Keratinocyte (primary cell): ENCODE results near the gene NDRG4. TPM values are rescaled to one million over a fixed set of nuclear protein-coding genes. Genes with fewer than 3 reads are reported as not detected.

Source experiments
- DNase-seq: peaks from one replicate; pipeline ENCODE4 v3.0.0-alpha.2; 2011; ENCODE audit warnings: low read depth, missing footprints, low spot score
- FAIRE-seq: peaks from 2 replicates; lab custom pipeline; 2011; peaks lifted over from hg19 to GRCh38; lab: Jason Lieb, UNC
- H2AFZ ChIP-seq: 2 replicates; pipeline ENCODE4 v1.6.0; 2012; ENCODE audit warnings: low read length, control low read depth, inconsistent platforms; ENCODE audit not compliant: control insufficient read depth
- H3K27ac ChIP-seq: 2 replicates; pipeline ENCODE4 v1.5.1; 2011; ENCODE audit warnings: low read length; ENCODE audit not compliant: control insufficient read depth, insufficient read depth
- H3K27me3 ChIP-seq: 3 replicates; pipeline ENCODE4 v1.6.0; 2011; ENCODE audit warnings: low read length; ENCODE audit not compliant: control insufficient read depth, insufficient read depth; ENCODE audit errors: extremely low read depth
- H3K36me3 ChIP-seq, 2 experiments: 2 replicates in 1 of 2; 3 replicates in 1 of 2; pipeline ENCODE4 v1.5.1; 2011; ENCODE audit warnings: low read length in 2 of 2, mild to moderate bottlenecking in 1 of 2; ENCODE audit not compliant: control insufficient read depth in 2 of 2, insufficient read depth in 2 of 2; ENCODE audit errors: extremely low read depth in 1 of 2
- H3K4me1 ChIP-seq: 3 replicates; pipeline ENCODE4 v1.5.1; 2011; ENCODE audit warnings: low read length; ENCODE audit not compliant: control insufficient read depth, insufficient read depth; ENCODE audit errors: extremely low read depth
- H3K4me2 ChIP-seq: 3 replicates; pipeline ENCODE4 v1.6.0; 2011; ENCODE audit warnings: low read depth, low read length; ENCODE audit not compliant: control insufficient read depth, insufficient read depth; ENCODE audit errors: extremely low read depth
- H3K4me3 ChIP-seq, 3 experiments: fragments of 200-600 bp in 1 of 3; sonication (generic) in 1 of 3; 2 replicates in 2 of 3; 3 replicates in 1 of 3; pipeline ENCODE4 v1.5.1; 2011 to 2016; ENCODE audit warnings: low read length in 3 of 3, mild to moderate bottlenecking in 3 of 3, control low read depth in 2 of 3, inconsistent platforms in 1 of 3, low read depth in 1 of 3, mixed read lengths in 1 of 3, mixed run types in 1 of 3, moderate library complexity in 1 of 3; ENCODE audit not compliant: control insufficient read depth in 2 of 3, insufficient read depth in 2 of 3; ENCODE audit errors: extremely low read depth in 1 of 3
- H3K79me2 ChIP-seq: 2 replicates; pipeline ENCODE4 v1.6.0; 2012; ENCODE audit warnings: low read length; ENCODE audit not compliant: control insufficient read depth, insufficient read depth
- H3K9ac ChIP-seq: 3 replicates; pipeline ENCODE4 v1.6.0; 2011; ENCODE audit warnings: low read length; ENCODE audit not compliant: control insufficient read depth, insufficient read depth; ENCODE audit errors: extremely low read depth
- H3K9me1 ChIP-seq: 3 replicates; pipeline ENCODE4 v1.6.0; 2011; ENCODE audit warnings: low read length; ENCODE audit not compliant: control insufficient read depth, insufficient read depth; ENCODE audit errors: extremely low read depth
- H3K9me3 ChIP-seq: 2 replicates; pipeline ENCODE4 v1.5.1; 2012; ENCODE audit warnings: low read depth, low read length; ENCODE audit not compliant: control insufficient read depth
- H4K20me1 ChIP-seq: 3 replicates; pipeline ENCODE4 v1.6.0; 2011; ENCODE audit warnings: low read length; ENCODE audit not compliant: control insufficient read depth, insufficient read depth; ENCODE audit errors: extremely low read depth
- CTCF ChIP-seq, 3 experiments: IDR thresholded peaks in 1 of 3; conservative IDR thresholded peaks in 1 of 3; optimal IDR thresholded peaks in 1 of 3; 2 replicates in 2 of 3; 3 replicates in 1 of 3; pipeline versions ENCODE3 to v1.5.1; 2011; ENCODE audit warnings: low read length in 3 of 3, mild to moderate bottlenecking in 3 of 3, moderate library complexity in 2 of 3, control low read depth in 1 of 3, inconsistent platforms in 1 of 3; ENCODE audit not compliant: insufficient read depth in 2 of 3; ENCODE audit errors: extremely low read depth in 1 of 3
- EZH2 ChIP-seq: IDR thresholded peaks from one replicate; pipeline ENCODE4 v1.6.1; 2012; ENCODE audit warnings: inconsistent platforms, mild to moderate bottlenecking, low read length, moderate library complexity
- dilution Hi-C: fragments of 300-500 bp; cut with MboI; formaldehyde crosslinking; loops from one replicate; pipeline ENCODE4 v1.7.0; 2020; ENCODE audit warnings: low sequenced_read_pairs; ENCODE audit not compliant: extremely low pct_ligation_motif_present
- polyA plus RNA-seq, 5 experiments: library from polyadenylated mRNA; depleted of rRNA in 3 of 5; stranded (reverse) in 3 of 5; stranded (forward) in 1 of 5; unstranded in 1 of 5; fragments of >200 nt; gene quantifications; 1 replicate in 1 of 5; 2 replicates in 3 of 5; 3 replicates in 1 of 5; pipeline versions ENCODE4 v1.2.1 to v1.2.3, GENCODE V29; 2011 to 2012; ENCODE audit warnings: missing spikeins in 2 of 5, low read depth in 1 of 5, low replicate concordance in 1 of 5

Gene NDRG4
- polyA plus RNA-seq, 1 donor (not counting 4 experiments of a cell fraction or from before 2014, with no cell fraction given), result 1.1 TPM

- Histone ChIP-seq H3K9me3 (no peaks in the 10 kb centered on the region), H3K4me3 (no peak overlapping the region), H3K79me2 (no peaks in the 10 kb centered on the region), H3K4me2 (no peak overlapping the region), H3K36me3 (no peaks in the 10 kb centered on the region), H3K27me3 (peaks cover 13% of the 10 kb centered on the region), H2AFZ (no peak overlapping the region), H3K9ac (no peak overlapping the region), H3K4me1 (peaks cover 3% of the 10 kb centered on the region), H3K9me1 (no peaks in the 10 kb centered on the region), H4K20me1 (no peaks in the 10 kb centered on the region), H3K27ac (no peak overlapping the region)
- DNase-seq (no peak), FAIRE-seq (no peak)
- no peak for TF ChIP-seq CTCF (optimal IDR thresholded peaks at IDR 0.05 in 1 of 3, IDR thresholded peaks at IDR 0.05 in 1 of 3, conservative IDR thresholded peaks at IDR 0.05 in 1 of 3; ENCODE audit: extremely low read depth in 1 of 3, insufficient read depth in 2 of 3, low read length in 3 of 3)
- no peak for TF ChIP-seq EZH2
- dilution Hi-C loops, result loop anchor here (10.0 kb wide), 1 partner anchor 120 kb away; no protein-coding TSS in a partner anchor
Observed at GRCh38 chr16:58454856-58455255, 45.1 kb upstream of the NDRG4 start.

DNA sequence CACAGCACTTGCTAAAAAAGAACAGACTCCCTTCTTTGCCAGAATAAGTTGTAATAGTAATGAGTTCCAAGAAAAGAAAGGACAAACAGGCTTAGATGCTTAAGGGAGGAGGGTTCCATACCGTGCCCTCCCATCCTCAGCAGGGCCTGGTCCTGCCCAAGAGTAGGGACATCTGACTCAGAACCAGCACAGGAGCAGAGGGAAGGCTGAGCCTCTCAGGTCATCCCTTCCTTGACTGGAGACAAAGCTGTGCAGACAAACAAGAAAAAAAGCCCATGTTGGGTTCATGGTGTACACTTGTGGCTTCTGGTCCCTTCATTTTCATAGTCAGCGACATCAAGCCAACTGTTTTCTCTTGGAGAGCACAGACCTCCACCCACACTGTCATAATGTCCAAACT is 44.2 kb upstream of the NDRG4 start:
- TF ChIP-seq EZH2 (no peak), CTCF (optimal IDR thresholded peaks at IDR 0.05 in 1 of 3, IDR thresholded peaks at IDR 0.05 in 1 of 3, conservative IDR thresholded peaks at IDR 0.05 in 1 of 3; ENCODE audit: extremely low read depth in 1 of 3, insufficient read depth in 2 of 3, low read length in 3 of 3) (no peak)
- H3K27ac ChIP-seq, result no peak overlapping the region
- H2AFZ ChIP-seq, result no peak overlapping the region
- H3K27me3 ChIP-seq, result peaks cover 5% of the 10 kb centered on the region
- H3K4me2 ChIP-seq, result no peak overlapping the region
- no peak overlapping the region for H3K9ac ChIP-seq
- no peaks in the 10 kb centered on the region for H3K36me3 ChIP-seq
- H3K9me3 ChIP-seq, result no peaks in the 10 kb centered on the region
- no peak overlapping the region for H3K4me3 ChIP-seq
- H4K20me1 ChIP-seq, result no peaks in the 10 kb centered on the region
- peaks cover 3% of the 10 kb centered on the region for H3K4me1 ChIP-seq
- DNase-seq (no peak), FAIRE-seq (no peak)
- no peaks in the 10 kb centered on the region for H3K9me1 ChIP-seq
- no peaks in the 10 kb centered on the region for H3K79me2 ChIP-seq
- dilution Hi-C loops, result loop anchor here (10.0 kb wide), 1 partner anchor 121 kb away; no protein-coding TSS in a partner anchor
